Sciatic nerve (tissue), 2 donors: ENCODE data around the gene ERRFI1. TPM values are rescaled to one million over a fixed set of nuclear protein-coding genes. Genes with fewer than 3 reads are reported as not detected.

Source experiments
- ATAC-seq: fragments of 200-7000 bp; cut with Tn5 transposase; one replicate; pipeline ENCODE4 v1.9.1; 2020; ENCODE audit warnings: mild to moderate bottlenecking, moderate library complexity
- DNase-seq: peaks from one replicate; pipeline ENCODE4 v3.0.0-alpha.2; 2020; ENCODE audit warnings: low spot score
- intact Hi-C: fragments of 100-400 bp; cut with DNase I; formaldehyde crosslinking; loops from one replicate; pipeline ENCODE4 v1.14.2; 2022
- total RNA-seq: library from RNA; stranded (reverse); fragmentation: NEBNext Ultra II Directional; extraction: Animal tissue kit (Norgen Biotek cat#: 25700); gene quantifications from one replicate; pipeline ENCODE4 v1.2.1, GENCODE V29; 2021
- donor health status: DM: no; HTN: no; CAD: no.
- donor health status: DM: no; HTN: no; CAD: no.

ERRFI1 gene
- total RNA-seq, 1 donor from 2014 or later: 33.7 TPM

DNA sequence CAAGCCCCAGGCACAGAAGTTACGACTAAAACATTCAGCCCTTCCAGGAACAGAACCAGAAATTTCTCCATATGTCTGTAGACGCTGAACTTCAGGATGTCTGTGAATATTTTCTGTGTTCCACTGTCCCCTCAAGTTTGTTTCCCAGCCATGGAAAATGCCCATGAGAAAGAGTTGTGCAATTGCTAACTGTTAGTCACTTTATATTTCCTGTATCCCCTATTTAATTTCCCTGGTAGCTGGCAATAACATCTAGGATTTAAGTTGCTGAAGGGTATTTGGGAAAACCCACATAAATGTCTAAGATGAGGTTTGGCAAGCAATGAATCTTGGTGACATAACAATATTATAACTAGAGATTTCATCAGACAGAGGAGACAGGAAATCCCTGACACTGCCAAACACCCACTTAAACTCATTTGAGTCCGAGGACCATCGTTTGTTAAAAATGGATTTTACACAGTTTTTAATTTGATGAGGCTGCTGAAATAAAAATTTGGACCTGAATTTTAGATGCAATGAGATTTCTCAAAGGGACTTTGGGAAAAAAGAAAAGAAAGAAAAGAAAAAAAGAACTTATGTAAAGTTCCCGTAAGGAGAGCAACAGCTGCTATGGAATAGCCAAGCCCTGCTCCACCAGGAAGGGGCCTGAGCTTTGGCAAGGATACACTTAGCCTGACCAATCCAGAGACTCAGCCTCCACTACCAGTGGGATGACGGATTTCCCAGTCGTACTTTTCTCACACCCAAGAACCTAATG is 21.8 kb upstream of the ERRFI1 start:
- intact Hi-C loops: no loop called here
- DNase-seq (no peak), ATAC-seq (peak; percentile 81)

DNA sequence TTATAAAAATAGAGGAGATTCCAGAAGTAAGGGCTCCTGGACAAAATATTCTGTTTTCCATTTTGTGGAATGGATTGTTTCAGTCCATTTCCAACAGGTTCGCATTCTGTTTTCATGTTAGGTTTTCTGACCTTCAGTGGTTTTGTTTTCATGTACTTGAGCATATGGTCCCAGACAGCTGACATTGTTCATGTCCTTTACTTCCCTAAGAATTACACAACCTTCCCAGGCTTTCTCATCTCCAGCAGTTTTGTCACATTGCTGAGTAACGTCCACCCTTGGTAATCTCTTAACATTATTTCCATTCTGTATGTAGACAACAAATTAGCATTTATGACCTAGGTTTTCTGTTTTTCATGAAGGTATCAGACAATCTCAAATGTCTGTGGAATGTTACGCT is 21.0 kb upstream of the ERRFI1 start:
- ATAC-seq: peak; percentile 71
- intact Hi-C loops: no loop called here

GRCh38 chr1:8046391-8046790 is 20.3 kb upstream of the ERRFI1 start:
- ATAC-seq (no peak), DNase-seq (no peak)
- intact Hi-C loops: no loop called here

More for the DNA sequence above, 21.0 kb upstream of the ERRFI1 start:
- no peak for DNase-seq

DNA sequence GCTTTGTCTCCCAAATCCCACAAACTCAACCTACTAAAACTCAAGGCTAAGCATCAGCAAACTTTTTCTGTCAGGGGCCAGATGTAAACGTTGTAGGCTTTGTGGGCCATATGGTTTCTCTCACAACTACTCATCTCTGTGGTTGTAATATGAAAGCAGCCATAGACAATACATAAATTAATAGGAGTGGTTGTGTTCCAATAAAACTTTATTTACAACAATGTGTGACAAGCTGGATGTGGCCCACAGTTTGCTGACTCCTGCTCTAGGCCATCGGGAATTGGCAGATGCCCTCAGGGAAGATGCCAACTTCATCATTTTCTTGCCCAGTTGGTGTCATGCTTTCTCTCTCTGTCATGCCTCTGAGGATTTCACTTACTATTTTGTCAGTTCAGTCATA is 17.5 kb upstream of the ERRFI1 start:
- no peak for ATAC-seq
- intact Hi-C loops: no loop called here
- no peak for DNase-seq

DNA sequence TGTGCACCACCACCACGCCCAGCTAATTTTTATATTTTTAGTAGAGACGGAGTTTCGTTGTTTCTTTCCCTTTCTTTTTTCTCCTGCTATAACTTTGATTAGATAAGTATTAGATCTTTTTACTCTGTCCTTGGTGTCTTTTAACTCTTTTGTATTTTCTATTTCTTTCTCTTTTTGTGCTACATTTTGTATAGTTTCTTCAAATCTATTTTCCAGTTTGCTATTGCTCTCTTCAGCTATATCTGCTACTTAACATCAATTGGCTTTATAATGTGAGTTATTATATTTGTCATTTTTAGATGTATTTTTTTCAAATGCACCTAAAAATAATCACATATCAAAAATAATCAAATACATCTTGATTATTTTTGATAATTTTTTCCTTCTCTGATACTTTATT is 16.0 kb upstream of the ERRFI1 start:
- no peak for ATAC-seq
- intact Hi-C loops: no loop called here
- no peak for DNase-seq

DNA sequence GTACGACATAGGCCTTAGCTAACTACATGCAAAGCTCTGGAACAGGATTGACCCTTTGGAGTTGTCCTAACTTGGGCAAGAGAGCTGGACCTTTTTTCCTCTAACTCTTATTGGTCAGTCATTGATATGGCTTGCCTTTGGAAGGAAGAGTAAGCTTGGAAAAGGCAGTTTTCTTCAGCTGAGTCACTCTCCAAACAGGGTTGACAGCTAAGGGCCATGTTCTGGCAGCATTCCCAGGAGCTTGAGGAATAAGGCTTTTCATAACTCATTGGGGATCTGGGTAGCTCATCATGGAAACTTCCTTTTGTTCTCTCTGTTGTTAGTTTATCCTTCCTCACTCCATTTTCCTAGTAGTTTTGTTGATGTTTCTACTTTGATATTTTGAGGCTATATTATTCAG is 14.5 kb upstream of the ERRFI1 start:
- ATAC-seq (peak; percentile 91), DNase-seq (peak; percentile 82)
- intact Hi-C loops: no loop called here

- intact Hi-C loops: loop anchor here (10.0 kb wide), 1 partner anchor 276 kb away; the partner anchor contains the start of gene SLC45A1
- no peak for DNase-seq
- ATAC-seq: no peak
These were observed 13.0 kb upstream of the ERRFI1 start for GRCh38 chr1:8039071-8039470.

DNA sequence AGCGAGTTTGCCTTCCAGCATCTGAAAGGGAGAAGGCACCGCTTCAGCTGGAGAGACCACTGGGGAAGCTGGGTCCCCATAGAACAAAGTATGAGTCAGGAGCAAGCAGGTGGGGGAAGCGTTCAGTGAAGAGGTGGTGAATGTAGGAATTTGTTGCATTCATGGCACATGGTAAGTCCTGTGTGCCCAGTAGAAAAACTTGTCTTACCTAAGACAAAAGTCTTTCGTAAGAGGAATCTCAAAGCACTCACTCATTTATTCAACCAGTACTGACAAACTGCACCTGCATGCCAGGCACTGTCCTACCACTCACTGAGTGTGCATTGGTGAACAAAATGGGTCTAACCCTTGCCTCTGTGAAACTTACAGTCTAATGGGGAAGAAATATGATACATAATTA is 9.2 kb upstream of the ERRFI1 start:
- DNase-seq (no peak), ATAC-seq (no peak)
- intact Hi-C loops: loop anchor here (10.0 kb wide), 1 partner anchor 280 kb away; the partner anchor contains the start of gene SLC45A1

- DNase-seq (no peak), ATAC-seq (no peak)
- intact Hi-C loops: loop anchor here (10.0 kb wide), 1 partner anchor 281 kb away; the partner anchor contains the start of gene SLC45A1
These were observed 7.2 kb upstream of the ERRFI1 start for GRCh38 chr1:8033322-8033721.

- intact Hi-C loops: loop anchor here (10.0 kb wide), 1 partner anchor 282 kb away; the partner anchor contains the start of gene SLC45A1
- ATAC-seq: no peak
- DNase-seq: no peak
These were observed 6.3 kb upstream of the ERRFI1 start for GRCh38 chr1:8032366-8032910.

GRCh38 chr1:8031176-8031785 is 5.2 kb upstream of the ERRFI1 start:
- DNase-seq (no peak), ATAC-seq (no peak)
- intact Hi-C loops: loop anchor here (10.0 kb wide), 1 partner anchor 284 kb away; the partner anchor contains the start of gene SLC45A1

DNA sequence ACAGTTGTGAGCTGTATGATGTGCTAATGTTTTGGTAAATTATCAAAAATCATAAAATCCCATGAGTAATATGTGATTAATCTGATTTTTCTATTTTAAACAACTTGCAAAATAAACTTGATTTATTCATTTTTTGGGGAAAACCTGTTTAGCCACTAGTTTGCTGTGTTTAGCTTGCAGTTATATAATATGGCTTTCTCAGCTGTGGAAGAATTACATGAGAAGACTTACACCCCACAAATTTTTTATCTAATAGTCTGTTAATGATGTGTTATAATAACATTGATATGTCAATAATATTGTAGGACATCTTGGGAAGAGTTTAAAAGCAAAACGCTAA is 2.4 kb upstream of the ERRFI1 start:
- intact Hi-C loops: loop anchor here (10.0 kb wide), 1 partner anchor 316 kb away; no protein-coding TSS in a partner anchor
- ATAC-seq (no peak), DNase-seq (no peak)

GRCh38 chr1:8027748-8028570 is 1.9 kb upstream of the ERRFI1 start:
- ATAC-seq (no peak), DNase-seq (no peak)
- intact Hi-C loops: loop anchor here (10.0 kb wide), 1 partner anchor 317 kb away; no protein-coding TSS in a partner anchor

- ATAC-seq: peak; percentile 3
- intact Hi-C loops: loop anchor here (10.0 kb wide), 1 partner anchor 318 kb away; no protein-coding TSS in a partner anchor
- DNase-seq: no peak
These were observed 1.1 kb upstream of the ERRFI1 start for GRCh38 chr1:8026976-8027747.

- DNase-seq (no peak), ATAC-seq (no peak)
- intact Hi-C loops: loop anchor here (10.0 kb wide), 1 partner anchor 319 kb away; no protein-coding TSS in a partner anchor
These were observed 401 bp downstream of the ERRFI1 start for GRCh38 chr1:8025671-8026144.

DNA sequence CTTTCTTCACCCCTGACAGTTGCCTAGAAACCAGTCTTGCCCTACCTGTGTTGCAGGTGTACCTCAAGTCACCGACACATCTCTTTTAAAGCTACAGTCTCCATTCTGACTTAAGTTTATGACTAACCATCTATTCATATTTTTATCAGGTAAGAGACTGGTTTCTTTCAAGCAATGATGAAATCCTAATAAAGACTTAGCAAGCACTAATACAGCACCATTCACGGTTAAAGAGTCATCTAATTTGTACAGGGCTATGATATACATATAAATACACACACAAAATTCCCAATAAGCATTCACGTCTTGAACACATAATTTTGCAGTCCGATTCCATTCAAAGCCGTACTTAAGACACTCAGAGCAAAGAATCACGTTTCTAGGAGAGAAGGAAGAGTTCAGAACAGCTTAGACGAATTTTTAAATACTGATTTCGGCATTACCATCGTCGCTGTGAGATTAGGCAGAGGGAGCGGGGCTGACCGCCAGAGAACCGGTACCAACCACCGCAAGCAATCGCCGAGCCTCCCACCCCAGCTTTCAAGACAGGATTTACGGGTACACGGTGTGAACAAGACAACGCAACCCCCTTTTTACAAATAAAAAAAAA is 943 bp downstream of the ERRFI1 start:
- intact Hi-C loops: loop anchor here (10.0 kb wide), 1 partner anchor 320 kb away; no protein-coding TSS in a partner anchor
- ATAC-seq: no peak
- DNase-seq: no peak

DNA sequence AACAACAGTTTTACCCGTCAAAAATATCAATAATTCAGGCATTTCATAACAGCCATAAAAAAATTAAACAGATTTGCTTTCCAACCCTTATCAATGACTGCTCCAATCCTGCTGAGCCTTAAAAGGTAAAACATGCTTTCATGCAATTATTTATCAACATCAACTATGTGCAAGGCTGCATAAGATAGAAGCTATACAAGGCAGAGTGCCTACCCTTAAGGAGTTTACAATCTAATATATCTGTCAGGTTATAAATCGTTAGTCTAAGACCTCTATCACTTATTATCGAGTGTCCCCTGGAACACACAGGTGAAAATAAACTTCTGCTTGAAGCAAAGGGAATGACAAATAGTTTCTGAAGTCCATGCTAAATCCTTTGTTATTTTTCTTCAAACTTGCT is 1.8 kb downstream of the ERRFI1 start:
- DNase-seq: no peak
- intact Hi-C loops: loop anchor here (10.0 kb wide), 1 partner anchor 320 kb away; no protein-coding TSS in a partner anchor
- no peak for ATAC-seq

DNA sequence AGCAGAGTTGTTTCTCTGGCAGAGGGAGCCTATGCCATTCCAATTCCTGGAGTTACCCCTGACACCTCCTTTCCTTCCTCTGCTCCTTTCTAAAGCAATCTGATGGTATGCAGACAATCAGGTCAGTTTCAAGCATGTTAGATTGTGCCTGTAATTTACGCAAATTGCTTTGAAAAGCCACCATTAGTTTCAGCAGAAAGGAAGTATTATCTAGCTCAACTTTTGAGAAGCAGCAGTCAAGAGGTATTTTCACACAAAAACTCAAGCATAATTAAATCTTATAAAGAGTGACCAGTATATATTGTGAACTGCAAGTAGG is 2.2 kb downstream of the ERRFI1 start:
- intact Hi-C loops: loop anchor here (10.0 kb wide), 1 partner anchor 321 kb away; no protein-coding TSS in a partner anchor
- ATAC-seq: no peak
- no peak for DNase-seq
